Posterior vena cava (tissue), 2 donors: ENCODE results near the gene ARHGEF17. TPM values are rescaled to one million over a fixed set of nuclear protein-coding genes. Genes with fewer than 3 reads are reported as not detected.

Experiments used
- DNase-seq: peaks from one replicate; pipeline ENCODE4 v3.0.0-alpha.2; 2020; ENCODE audit warnings: low spot score
- intact Hi-C, 2 donors: fragments of 100-400 bp; cut with DNase I; formaldehyde crosslinking; loops; one replicate each; pipeline versions ENCODE4 v1.14.1 to v1.14.2; 2022 to 2023
- total RNA-seq, 2 donors: library from RNA; stranded (reverse); fragmentation: NEBNext Ultra II Directional; extraction: Animal tissue kit (Norgen Biotek cat#: 25700); gene quantifications; one replicate each; pipeline ENCODE4 v1.2.1, GENCODE V29; 2021
- donor health status: DM: yes; HTN: yes; CAD: no.
- donor health status: DM: yes; HTN: yes; CAD: no.

The ARHGEF17 gene
- total RNA-seq, 2 donors from 2014 or later, result 88.6 to 99.1 TPM

GRCh38 chr11:73343076-73343873 is 35.2 kb downstream of the ARHGEF17 start:
- intact Hi-C loops, result no loop called here
- DNase-seq, result no peak

DNA sequence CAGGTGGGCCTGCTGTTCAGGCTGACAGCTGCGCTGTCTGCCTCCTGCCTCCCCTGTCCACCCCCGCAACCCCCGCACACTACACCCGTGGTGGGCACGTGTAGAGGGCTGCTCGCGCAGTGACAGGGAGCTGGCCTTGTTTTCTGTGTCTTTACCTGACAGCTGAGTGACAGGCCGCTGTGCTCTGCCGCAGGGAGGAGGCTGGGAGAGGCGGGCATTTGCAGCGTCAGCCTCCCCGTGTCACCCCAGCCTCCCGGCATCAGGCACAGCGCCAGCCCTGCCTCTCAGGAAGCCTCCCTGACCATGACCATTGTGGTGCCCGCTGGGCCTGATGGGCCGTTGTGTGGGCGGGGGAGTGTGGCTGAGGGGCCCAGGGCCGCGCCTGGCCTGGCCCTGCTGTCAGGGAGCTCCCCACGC is 36.1 kb downstream of the ARHGEF17 start:
- no peak for DNase-seq
- intact Hi-C loops, result no loop called here

GRCh38 chr11:73345481-73346160 is 37.5 kb downstream of the ARHGEF17 start:
- intact Hi-C loops, result no loop called here
- DNase-seq, result no peak

- intact Hi-C loops, result no loop called here
- DNase-seq, result no peak
Measured at GRCh38 chr11:73346186-73346935, 38.3 kb downstream of the ARHGEF17 start.

- intact Hi-C loops, result no loop called here
Measured at GRCh38 chr11:73347067-73347466, 39.0 kb downstream of the ARHGEF17 start.

GRCh38 chr11:73348838-73349237 is 40.8 kb downstream of the ARHGEF17 start:
- intact Hi-C loops, result no loop called here
- no peak for DNase-seq

More at GRCh38 chr11:73347067-73347466, 39.0 kb downstream of the ARHGEF17 start:
- no peak for DNase-seq

DNA sequence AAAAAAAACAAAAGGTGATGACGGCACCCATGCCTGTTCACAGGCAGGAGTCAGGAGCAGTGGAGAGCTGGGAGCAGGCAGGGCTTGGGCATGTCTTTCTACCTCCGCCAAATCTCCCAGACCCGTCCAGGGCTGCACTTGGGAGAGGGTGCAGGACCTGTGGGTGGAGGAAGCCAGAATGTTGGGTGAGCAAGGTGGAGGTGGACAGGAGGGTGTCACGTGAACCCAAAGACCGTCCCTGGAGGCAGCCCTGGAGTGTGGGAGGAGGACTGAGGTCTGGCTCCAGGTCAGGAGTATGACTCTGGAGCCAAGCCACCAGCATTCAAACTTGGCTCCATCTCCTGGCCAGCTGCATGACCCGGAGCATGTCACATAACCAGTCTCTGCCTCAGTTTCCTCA is 41.6 kb downstream of the ARHGEF17 start:
- intact Hi-C loops, result no loop called here
- no peak for DNase-seq

DNA sequence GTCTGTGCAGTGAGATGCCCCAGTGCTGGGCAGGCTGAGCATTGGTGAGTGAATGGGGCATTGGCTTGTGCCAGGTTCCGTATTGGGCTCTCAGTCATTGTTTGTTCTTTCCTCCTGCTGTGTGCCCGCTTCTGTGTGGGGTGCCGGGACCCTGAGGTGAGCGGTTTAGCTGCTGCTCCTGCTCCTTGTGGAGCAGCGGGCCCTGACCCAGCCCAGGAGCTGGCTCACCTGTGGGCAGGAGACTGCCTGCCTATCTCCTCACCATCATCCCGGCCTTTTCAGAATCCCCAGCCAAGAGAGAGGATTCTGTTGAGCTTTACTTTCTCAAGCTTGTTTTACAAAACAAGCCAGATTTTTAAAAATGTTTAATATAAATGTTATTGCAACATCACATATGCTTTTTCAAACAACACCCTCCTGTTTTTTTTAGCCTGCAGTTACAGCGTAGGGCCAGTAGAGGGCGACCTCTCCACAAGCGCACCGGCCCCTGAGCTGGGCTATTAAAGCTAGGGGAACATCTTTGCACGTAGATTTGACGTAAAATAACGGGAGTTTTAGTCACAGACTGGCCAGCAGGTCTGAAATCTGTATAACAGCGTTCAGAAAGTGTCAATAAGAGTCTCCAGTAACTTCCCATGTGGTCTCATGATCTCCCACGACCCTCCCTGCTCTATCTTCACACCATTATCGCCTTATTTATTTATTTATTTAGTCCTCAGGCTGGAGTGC is 43.0 kb downstream of the ARHGEF17 start:
- DNase-seq, result peak; percentile 90
- intact Hi-C loops, result no loop called here

DNA sequence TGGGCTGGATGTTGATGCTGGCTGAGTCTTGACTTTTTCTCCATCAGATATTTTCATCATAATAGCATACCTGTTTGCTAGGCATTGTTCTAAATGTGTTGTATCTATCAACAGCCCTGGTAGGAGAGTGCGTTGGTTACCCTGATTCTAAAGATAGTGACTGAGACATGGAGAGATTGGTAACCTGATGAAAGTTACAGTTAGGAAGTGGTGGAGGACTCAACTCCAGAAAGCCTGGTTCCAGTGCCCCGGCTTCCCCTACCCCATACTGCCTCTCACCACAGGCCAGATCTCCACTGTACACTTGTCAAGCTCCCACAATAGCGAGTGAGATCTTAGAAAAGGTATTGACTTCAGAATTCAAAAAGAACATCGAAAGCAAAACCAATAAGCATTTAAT is 45.3 kb downstream of the ARHGEF17 start:
- intact Hi-C loops, result no loop called here
- no peak for DNase-seq

DNA sequence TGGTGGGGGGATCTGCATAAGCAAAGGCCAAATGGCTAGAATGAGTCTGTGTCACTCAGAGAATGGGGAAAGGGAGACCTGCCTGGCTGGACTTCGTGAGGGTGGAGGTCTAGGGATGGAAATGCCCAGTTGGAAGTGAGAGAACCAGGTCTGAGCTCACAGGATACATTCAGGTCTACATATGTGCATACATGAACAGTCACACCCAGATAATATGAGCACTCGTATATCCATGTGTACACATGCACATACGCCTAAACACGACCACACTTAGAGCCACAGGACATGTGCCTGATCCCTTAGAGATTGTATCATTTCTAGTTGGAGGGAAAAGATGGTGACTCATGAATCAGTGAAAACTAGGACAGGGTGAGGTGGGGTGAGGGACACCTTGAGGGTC is 47.0 kb downstream of the ARHGEF17 start:
- intact Hi-C loops, result no loop called here
- DNase-seq, result no peak

GRCh38 chr11:73356979-73357860 is 49.1 kb downstream of the ARHGEF17 start:
- intact Hi-C loops, result no loop called here
- DNase-seq, result no peak

DNA sequence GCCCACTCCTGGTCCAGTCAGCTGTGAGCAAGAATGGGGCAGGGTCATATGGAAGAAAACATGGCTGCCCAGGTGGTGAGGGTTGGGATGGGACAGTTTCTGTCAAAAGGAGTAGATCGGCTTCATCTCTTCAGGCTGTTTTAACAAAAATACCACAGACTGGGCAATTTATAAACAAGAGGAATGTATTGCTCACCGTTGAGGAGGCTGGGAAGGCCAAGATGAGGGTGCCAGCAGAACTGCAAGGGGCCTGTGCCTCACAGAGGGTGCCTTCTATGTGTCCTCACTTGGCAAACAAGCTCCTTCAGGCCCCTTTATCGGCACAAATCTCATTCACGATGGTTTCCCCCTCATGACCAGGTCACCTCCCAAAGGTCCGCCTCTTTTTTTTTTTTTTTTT is 50.0 kb downstream of the ARHGEF17 start:
- DNase-seq, result no peak
- intact Hi-C loops, result no loop called here

- intact Hi-C loops, result no loop called here
- DNase-seq, result peak; percentile 88
Measured at GRCh38 chr11:73359341-73359740, 51.3 kb downstream of the ARHGEF17 start.

DNA sequence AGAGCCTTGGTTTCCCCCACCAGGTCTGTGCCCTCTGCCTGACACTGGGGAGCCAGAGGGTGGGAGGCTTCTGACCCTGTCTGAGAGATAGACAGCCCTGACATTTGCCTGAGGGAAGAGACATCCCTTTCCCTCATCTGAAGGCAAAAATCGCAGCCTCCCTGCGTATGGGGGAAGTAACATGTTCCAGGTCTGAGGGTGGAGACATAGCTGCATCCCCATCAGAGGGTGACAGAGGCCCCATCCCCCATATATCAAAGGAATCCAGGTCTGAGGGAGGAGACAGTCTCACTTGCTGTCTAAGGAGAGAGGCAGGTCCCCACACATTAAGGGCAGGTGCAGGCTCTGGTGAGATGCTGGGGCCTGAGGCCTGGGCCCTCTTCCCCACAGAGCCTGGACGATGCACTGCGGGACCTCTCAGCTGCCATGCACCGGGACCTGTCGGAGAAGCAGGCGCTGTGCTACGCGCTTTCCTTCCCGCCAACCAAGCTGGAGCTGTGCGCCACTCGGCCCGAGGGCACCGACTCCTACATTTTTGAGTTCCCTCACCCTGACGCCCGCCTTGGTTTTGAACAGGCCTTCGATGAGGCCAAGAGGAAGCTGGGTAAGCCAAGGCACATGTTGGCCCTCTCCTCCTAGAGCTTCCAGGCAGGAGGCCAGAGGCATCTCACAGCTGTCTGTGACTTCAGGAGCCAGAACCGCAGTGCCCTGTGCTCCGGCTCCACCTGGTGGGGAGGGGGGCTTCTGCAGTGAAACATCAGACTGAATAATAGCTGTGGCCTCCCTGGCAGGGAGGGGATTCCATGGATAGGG is 52.1 kb downstream of the ARHGEF17 start:
- intact Hi-C loops, result no loop called here

GRCh38 chr11:73360743-73361369 is 52.8 kb downstream of the ARHGEF17 start:
- intact Hi-C loops, result no loop called here
- no peak for DNase-seq

More for the DNA sequence above, 52.1 kb downstream of the ARHGEF17 start:
- DNase-seq, result no peak

GRCh38 chr11:73361953-73362776 is 54.1 kb downstream of the ARHGEF17 start:
- DNase-seq, result no peak
- intact Hi-C loops, result no loop called here
